HS-5 (cell line): Measurements from ENCODE around the gene VWA2.

Experiments
- DNase-seq: peaks from one replicate; pipeline ENCODE4 v3.0.0-alpha.2; 2012; ENCODE audit warnings: low read depth

VWA2 gene

GRCh38 chr10:114239117-114239993 lies at the start of gene VWA2:
Gene VWA2 (plus strand): TSS chr10:114239254. CDS start chr10:114248714, 9,460 bp downstream.
- DNase-seq, result no peak

- DNase-seq, result no peak
These were observed 49.4 kb upstream of the VWA2 start for GRCh38 chr10:114189700-114190099.

- DNase-seq, result no peak
These were observed 44.0 kb upstream of the VWA2 start for GRCh38 chr10:114195079-114195478.

GRCh38 chr10:114199239-114199638 lies 39.8 kb upstream of the VWA2 start:
- DNase-seq, result no peak

- no peak for DNase-seq
These were observed 36.2 kb upstream of the VWA2 start for GRCh38 chr10:114202812-114203211.

- no peak for DNase-seq
These were observed 32.2 kb upstream of the VWA2 start for GRCh38 chr10:114206902-114207301.

GRCh38 chr10:114207349-114207748 lies 31.7 kb upstream of the VWA2 start:
- no peak for DNase-seq

GRCh38 chr10:114208351-114208750 lies 30.7 kb upstream of the VWA2 start:
- DNase-seq, result no peak

- no peak for DNase-seq
These were observed 26.9 kb upstream of the VWA2 start for GRCh38 chr10:114212153-114212552.

GRCh38 chr10:114215033-114215432 lies 24.0 kb upstream of the VWA2 start:
- no peak for DNase-seq

- DNase-seq, result no peak
These were observed 18.8 kb upstream of the VWA2 start for GRCh38 chr10:114220281-114220680.

GRCh38 chr10:114221235-114221634 lies 17.8 kb upstream of the VWA2 start:
- DNase-seq, result no peak

GRCh38 chr10:114223066-114223465 lies 16.0 kb upstream of the VWA2 start:
- DNase-seq, result no peak

GRCh38 chr10:114228156-114228555 lies 10.9 kb upstream of the VWA2 start:
- no peak for DNase-seq

- DNase-seq, result no peak
These were observed 6.4 kb upstream of the VWA2 start for GRCh38 chr10:114232561-114233176.

GRCh38 chr10:114233482-114233881 lies 5.6 kb upstream of the VWA2 start:
- no peak for DNase-seq

- DNase-seq, result no peak
These were observed 4.9 kb upstream of the VWA2 start for GRCh38 chr10:114234132-114234531.

- DNase-seq, result no peak
These were observed 916 bp downstream of the VWA2 start for GRCh38 chr10:114239994-114240345.

GRCh38 chr10:114242235-114242634 lies 3.2 kb downstream of the VWA2 start:
- no peak for DNase-seq

GRCh38 chr10:114243661-114244060 lies 4.6 kb downstream of the VWA2 start:
- DNase-seq, result no peak

GRCh38 chr10:114244126-114244525 lies 5.1 kb downstream of the VWA2 start:
- no peak for DNase-seq

- no peak for DNase-seq
These were observed 6.2 kb downstream of the VWA2 start for GRCh38 chr10:114245121-114245791.

GRCh38 chr10:114246679-114247305 lies 7.7 kb downstream of the VWA2 start:
- no peak for DNase-seq
